ENCODE results near the gene PGK1.
"Not testable (repeated sequence)": the region's sequence is repeated elsewhere in the genome, so short reads cannot be mapped to it uniquely, and the experiment has no call there.

Gene PGK1

DNA sequence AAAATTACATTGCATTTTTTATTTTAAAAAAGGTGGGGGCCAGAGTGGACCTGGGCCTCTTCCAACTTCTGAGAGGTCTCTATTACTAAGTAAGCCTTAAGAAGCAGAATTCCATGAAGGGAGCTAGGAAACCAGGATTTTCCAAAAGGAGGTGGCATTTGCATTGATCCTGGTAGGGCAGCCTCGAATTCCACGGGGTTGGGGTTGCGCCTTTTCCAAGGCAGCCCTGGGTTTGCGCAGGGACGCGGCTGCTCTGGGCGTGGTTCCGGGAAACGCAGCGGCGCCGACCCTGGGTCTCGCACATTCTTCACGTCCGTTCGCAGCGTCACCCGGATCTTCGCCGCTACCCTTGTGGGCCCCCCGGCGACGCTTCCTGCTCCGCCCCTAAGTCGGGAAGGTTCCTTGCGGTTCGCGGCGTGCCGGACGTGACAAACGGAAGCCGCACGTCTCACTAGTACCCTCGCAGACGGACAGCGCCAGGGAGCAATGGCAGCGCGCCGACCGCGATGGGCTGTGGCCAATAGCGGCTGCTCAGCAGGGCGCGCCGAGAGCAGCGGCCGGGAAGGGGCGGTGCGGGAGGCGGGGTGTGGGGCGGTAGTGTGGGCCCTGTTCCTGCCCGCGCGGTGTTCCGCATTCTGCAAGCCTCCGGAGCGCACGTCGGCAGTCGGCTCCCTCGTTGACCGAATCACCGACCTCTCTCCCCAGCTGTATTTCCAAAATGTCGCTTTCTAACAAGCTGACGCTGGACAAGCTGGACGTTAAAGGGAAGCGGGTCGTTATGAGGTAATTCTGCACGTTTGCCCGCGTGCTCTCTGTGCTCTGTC, at the start of gene PGK1:
TSS of gene PGK1 (plus strand) at position 626 of the 824 bp plus-strand sequence. CDS start at position 719, 93 bp downstream.
- DNase-seq: peak; percentile 75 to 96

DNA sequence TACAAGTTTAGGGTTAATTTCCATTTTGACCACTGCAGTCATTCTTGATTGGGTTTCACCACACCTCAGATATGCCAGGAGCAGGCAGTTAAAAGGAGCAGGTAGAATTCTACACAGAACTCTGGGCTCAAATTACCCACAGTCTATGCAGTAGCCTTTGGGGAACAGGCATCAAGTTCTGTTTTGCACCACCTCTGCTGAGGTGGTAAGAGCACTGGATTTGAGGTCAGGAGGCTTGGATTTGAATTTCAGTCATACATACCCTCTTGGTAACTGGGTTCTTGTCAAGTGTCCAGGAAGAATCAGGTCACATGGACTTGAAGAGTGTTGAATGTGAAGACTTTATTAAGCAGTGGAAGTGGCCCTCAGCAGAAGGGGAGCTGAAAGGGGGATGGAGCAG, 40.4 kb upstream of the PGK1 start:
- DNase-seq: no peak

DNA sequence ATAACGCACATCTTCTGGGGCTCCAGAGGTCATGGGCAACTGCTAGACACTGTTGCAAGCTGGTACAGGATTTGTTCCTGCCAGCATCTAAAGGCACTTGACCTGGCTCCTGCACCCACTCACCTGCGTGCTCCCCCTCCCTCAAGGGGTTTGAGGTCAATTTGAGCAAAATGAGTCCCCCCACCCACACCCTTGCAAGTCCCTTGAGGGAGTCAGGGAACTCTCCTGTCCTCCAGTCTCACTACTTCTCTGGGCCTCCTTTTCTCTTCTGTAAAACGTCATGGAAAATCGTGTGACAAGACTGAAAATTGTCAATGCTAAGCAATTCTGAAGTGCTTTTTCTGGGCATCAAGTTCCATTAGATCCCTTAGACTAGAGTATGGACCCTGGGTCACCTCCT, 39.9 kb upstream of the PGK1 start:
- DNase-seq: no peak

DNA sequence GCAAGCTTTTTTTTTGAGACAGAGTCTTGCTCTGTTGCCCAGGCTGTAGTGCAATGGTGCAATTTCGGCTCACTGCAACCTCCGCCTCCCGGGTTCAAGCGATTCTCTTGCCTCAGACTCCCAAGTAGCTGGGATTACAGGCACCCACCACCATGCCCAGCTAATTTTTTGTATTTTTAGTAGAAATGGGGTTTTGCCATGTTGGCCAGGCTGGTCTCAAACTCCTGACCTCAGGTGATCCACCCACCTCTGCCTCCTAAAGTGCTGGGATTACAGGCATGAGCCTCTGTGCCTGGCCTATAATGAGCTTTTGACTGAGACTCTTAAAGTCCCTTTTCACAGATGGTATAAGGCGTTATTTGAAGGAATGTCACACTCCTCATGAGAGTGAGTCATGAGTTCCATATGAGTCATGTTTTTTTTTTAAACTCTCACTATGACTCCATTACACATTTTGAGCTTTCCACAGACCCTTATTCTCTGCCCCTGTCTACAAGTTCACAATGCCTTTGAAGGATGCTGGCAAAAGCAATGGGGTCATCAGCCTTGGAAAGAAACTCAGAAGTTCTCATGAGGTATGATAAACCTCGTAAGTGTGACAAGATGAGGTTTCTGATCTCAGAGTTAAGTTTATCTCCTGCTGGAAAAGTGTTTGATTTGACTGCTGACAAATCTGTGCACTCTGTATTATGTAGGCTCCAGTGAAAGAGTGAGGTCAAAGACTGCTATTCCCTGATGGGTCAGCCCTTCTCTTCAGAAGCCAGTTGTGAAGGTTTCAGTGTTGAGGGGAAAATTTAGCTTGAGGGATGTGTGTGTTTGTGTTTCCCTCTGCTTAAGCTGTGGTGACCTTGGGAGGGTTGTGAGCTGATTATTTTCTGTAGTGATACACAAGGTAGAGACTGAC, 39.1 kb upstream of the PGK1 start:
- DNase-seq: peak in 1 of 2 experiments; percentile 0

DNA sequence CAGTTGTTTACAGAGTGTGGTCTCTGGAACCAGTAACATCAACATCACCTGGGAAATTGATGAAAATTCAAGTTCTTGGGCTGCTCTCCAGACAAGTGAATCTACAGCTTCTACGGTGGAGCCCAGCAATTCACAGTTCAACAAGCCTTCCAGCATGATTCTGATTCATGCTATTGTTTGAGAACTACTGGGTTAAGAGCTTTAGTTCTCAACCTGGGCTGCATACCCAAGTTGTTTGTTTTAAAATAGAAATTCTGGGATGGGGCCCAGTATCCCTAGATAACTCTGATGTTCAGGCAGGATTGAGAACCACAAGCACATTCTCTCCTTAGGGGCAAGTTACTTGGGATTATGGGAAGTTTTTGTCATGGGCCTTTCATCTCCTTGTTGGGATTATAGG, 37.9 kb upstream of the PGK1 start:
- no peak for DNase-seq

DNA sequence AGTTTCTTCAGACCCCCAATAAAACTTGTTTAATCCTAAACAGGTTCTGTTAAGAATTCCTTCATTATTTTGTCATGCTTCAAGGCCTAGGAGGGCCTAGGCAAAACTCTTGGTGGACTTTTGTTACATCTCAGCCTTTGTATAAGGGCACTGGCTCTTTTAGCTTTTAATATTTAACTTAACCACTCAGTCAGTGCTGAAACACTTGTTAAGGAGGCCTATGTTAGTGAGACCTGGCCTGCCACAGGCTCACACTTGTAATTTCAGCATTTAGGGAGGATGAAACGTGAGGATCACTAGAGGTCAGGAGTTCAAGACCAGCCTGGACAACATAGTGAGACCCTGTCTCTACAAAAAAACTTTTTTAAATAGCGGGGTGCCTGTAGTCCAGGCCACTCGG, 32.7 kb upstream of the PGK1 start:
- no peak for DNase-seq

DNA sequence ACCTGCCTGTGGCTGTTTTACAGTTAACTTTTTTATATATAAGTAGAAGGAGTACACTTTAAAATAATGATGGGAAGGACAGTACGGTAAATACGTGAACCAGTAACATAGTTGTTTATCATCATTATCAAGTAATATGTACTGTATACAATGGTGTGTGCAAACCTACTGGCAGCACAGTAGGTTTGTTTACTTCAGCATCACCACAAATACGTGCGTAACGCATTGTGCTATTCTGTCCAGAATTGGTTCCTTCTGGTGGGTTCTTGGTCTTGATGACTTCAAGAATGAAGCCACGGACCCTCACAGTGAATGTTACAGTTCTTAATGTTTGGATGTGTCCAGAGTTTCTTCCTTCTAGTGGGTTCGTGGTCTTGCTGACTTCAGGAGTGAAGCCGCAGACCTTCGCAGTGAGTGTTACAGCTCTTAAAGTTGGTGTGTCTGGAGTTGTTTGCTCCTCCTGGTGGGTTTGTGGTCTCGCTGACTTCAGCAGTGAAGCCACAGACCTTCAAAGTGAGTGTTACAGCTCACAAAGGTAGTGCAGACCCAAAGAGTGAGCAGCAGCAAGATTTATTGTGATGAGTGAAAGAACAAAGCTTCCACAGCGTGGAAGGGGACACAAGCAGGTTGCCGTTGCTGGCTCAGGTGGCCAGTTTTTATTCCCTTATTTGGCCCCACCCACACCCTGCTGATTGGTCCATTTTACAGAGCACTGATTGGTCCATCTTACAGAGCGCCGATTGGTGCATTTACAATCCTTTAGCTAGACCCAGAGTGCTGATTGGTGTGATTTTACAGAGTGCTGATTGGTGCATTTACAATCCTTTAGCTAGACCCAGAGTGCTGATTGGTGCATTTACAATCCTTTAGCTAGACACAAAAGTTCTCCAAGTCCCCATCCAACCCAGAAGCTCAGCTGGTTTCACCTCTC, 30.6 kb upstream of the PGK1 start:
- not testable (repeated sequence) for DNase-seq

DNA sequence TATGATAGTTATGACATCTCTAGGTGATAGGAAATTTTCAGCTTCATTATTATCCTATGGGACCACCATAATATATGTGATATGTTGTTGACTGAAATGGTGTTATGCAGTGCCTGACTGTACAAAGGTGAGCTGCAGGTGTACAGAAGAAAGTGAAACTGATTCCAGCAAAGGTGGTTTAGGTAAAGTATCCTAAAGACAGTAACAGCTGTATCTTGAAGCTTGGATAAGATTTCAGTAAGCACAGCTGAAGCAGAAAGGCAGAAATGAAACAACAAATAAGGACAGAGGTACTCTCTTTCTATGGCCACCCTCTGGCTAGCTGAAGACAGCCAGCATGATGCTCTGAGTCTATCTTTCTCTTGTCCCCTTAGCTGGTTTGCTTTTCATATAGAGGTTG, 30.0 kb upstream of the PGK1 start:
- DNase-seq: no peak

DNA sequence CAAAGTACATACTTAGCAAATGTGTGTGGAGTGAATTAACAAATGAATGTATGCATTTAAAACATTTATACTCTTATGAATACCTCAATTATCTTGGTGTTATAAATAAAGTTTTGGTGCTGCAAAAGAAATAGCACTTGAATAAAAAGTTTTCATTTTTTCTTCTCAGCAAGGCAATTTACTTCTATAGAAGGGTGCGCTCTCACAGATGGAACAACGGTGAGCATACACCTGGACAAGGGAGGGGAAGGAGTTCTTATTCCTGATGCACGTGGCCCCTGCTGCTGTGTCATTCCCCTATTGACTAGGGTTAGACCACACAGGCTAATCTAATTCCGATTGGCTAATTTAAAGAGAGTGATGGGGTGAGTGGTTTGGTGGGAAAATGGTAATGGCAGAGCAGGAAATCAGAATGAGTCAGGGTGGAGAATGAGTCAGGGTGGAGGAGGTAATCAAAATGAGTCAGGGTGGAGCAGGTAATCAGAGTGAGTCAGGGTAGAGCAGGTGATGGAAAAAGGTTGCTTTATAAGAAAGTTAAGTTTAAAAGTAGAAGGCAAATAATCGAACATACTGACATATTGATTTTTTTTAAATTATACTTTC, 28.2 kb upstream of the PGK1 start:
- DNase-seq: no peak

DNA sequence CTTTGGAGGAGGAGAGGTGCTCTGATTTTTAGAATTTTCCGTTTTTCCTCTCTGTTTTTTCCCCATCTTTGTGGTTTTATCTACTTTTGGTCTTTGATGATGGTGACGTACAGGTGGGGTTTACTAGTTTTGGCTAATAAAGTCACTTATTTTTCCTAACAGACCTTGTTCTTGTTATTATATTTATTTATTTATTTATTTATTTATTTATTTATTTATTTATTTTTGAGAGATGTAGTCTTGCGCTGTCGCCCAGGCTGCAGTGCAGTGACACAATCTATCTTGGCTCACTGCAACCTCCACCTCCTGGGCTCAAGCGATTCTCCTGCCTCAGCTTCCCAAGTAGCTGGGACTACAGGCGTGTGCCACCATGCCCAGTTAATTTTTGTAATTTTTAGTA, 22.6 kb upstream of the PGK1 start:
- DNase-seq: not testable (repeated sequence)

DNA sequence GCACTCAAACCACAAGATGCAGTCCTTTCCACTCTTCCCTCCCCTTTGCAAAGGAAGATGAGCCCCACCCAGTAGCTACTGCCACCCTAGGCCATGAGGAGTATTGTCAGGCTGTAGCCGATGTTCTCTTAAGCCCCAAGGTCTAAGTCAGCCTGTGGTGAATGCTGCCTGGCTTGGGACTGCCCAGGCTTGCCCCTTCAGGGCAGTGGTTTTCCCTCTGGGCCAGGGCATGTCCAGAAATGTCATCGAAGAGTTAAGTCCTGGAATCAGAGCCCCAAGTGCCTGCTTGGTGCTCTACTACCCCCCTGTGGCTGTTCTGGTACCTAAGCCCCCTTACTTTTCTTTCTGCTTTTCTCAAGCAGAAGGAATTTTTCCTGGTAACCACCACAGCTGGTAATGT, 11.8 kb upstream of the PGK1 start:
- DNase-seq: peak in 1 of 2 experiments; percentile 19

DNA sequence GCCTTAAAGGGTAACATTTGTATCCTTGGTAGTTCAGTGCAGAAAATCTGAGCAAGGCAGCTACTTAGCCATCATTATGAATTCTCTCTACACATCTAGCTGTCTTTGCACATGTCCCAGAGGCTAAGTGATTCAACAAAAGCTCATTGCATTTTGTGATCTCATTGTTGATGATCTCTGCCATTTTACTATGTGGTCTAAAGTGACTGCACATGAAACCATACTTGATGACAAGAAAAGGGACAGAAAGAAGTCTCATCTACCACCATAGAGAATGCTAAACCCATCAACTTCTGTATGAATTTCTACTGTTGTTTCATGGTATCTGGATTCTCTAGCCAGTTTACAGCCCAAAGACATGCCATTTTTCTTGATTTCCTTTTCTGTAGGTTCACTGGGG, 5.9 kb upstream of the PGK1 start:
- no peak for DNase-seq

DNA sequence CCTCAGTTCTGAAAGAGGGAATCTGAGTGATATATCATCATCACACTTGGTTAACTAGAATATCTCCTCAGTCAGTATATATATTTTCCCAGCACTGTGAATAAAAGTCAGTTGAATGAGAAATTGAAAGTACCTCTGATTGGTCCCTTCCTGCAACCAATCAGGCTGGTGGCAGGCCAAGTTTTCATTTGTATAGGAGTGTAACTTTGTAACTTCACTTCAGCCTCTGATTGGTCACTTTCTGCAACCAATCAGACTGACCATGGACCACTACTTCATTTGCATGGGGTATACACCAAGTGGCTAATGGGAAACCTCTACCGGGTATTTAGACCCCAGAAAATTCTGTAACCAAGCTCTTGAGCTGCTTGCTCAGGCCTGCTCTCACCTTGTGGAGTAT, 2.0 kb upstream of the PGK1 start:
- DNase-seq: no peak

DNA sequence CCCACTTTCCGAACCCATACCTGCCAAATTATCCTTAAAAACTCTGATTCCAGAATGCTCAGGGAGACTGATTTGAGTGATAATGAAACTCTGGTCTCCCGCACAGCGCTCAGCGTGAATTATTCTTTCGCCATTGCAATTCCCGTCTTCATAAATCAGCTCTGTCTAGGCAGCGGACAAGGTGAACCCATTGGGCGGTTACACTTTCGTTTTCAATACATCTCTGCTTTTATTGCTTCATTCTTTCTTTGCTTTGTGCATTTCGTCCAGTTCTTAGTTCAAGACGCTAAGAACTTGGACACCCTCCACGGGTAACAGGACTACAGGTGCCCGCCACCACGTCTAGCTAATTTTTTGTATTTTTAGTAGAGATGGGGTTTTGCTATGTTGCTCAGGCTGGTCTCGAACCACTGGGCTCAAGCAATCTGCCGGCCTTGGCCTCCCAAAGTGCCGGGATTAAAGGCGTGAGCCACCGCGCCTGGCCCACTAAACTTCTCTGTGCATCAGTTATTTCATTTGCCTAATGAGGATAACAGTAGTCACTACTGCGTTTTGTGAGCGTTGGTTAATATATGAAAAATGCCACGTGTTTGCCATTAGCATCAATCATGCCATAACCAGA, 936 bp upstream of the PGK1 start:
- DNase-seq: no peak

DNA sequence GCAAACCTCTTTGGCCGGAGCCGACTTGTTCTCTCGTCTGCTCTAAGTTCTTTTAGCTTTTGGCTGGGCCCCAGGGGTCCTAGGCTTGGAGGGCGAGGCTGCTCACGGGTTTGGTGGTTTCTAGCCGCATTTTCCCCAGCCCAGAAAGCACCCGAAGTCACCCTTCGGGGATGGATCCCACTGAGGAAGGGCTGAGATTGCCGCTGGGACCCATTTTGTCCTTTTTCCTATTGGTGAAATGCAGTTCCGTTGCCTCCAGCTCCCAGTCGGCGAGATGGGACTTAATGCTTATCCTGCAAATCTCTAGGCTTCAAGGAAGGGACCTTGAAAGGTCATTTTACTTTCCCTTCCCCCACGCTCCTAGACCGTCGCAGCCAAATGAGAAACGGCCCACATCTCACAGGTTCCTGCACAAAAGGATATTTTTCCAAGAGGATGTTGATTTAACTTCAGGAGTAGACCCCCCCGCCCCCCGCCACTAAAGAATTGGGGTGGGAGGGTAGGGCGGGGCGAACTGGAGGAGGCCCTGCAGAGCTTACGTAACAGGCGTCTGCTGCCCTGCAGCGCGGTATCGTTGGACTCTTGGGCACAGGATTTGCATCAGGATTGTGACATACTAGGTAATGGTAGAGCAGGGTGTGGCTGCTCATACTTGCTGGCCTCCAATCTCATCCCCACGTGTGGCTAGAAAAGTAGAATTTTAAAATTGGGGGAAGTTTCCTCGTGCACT, 564 bp downstream of the PGK1 start:
- peak in 1 of 2 experiments; percentile 6 for DNase-seq

DNA sequence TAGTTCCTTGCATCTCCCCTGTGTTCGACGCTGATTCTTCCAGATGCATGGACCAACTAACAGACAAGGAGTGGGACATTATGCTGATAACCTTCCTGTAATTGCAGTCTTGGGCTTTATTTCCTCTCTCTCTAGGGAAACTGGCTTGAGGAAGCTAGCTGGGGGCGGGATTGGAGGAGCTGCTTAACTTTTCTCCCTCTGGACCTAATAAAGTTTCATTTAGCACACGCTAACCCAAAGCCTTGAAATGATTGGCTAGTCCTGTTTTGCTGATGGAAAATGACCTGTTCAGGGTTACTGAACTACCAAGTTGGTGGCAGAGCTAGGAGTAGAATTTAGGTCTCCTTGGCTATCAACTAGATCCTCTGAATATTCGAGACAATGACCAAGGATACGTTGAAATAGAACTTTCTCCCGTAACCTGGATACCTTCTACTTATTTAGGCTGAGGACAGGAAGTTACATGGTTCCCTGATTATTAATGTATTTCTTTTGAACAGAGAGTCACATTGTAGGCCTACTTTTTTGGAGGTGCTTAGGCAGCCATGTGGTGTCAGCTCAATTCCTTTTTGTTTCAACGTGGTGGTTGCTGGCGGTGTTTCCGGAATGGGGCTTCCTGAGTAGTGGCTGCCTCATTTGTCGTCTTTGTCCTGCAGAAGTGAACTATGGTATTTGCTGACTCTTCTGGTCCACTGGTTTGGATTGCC, 2.0 kb downstream of the PGK1 start:
- no peak for DNase-seq

DNA sequence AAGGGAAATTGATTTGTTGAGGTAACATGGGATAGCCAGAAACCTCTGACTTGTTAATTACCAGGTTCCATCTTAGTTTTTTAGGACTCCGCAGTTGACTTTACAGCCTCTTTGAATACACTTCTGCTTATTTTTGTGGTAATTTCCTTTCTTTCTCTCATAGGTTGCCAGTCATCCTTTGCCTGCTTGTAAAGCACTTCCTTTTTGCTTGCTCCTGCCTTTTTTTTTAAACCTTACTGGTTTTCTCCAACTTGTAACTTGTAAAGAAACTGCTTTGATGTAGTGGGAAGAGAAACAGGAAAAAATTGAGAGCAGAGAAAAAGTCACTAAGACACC, 2.6 kb downstream of the PGK1 start:
- no peak for DNase-seq

DNA sequence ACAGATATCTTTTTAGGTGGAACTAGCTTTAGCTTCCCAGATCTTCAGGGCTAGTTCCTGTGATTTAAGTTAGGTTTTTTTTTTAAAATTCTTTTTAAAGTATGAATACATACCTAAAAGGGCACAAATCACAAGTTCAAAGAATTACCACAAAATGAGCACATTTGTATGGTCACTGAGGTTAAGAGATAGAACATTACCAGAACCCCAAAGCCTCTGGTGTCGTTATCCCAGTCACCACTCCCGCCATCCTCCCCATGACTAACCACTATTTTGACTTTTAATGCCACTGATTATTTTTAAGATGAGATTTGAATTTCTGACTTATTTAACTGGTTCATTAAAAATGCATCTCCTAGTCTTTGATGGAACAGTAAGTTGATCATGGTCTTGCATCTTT, 5.4 kb downstream of the PGK1 start:
- DNase-seq: no peak

DNA sequence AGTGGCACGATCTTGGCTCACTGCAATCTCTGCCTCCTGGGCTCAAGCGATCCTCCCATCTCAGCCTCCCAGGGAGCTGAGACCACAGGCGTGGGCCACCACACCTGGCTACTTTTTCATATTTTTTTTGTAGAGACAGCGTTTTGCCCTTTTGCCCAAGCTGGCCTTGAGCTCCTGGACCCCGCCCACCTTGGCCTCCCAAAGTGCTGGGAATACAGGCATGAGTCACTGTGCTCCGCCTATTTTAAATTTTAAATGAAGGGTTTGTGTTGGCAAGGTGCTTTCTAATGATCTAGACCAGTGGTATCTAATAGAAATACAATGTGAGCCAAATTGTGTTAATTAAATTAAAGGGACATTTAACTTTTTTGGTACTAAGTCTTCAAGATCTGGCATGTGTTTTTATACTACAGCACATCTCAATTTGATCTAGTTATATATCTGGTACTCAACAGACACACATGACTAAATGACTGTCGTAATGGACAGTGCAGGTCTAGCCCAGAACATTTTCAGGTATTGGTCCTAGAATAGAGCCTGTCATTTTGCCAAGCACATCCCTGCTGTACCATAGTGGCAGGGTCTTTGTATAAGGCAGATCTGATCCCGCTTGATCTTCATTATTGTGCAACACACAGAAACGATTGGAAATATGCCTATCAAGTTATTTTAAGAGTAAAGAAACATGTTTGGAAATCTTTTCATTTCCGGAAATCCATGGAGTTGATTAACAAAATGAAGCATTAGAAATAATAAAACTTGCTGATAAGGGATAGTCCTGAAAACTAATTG, 7.3 kb downstream of the PGK1 start:
- DNase-seq: no peak

DNA sequence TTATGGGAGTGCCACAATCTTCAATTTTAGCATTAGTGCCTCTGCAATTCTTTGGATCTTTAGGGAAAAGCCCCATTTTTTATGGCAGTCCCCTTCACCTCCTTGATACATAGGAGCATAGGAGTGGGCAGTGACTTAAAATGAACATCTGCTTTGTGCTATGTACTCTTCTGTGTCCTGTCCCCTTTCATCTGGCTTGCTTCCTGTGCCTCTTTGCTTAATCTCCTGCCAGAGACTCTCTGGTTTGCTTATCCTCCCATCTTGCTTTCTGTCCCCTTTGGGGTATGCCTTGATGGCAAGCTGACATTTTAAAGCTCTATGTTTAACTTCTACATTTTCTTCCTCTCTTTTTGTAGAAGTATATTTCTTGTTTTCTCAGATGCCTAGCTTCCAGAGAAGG, 12.3 kb downstream of the PGK1 start:
- DNase-seq: no peak

All from NCI-H446 (cell line).